ENCODE data around the gene CDO1. TPM values are rescaled to one million over a fixed set of nuclear protein-coding genes. Genes with fewer than 3 reads are reported as not detected.

Gene CDO1
- total and polyA plus RNA-seq, 9 of the 15 experiments (the other 6 are each of a cell fraction or from before 2014, with no cell fraction given): 0.16 to 0.22 TPM; not detected in 7

- TF ChIP-seq, protein P1, sequence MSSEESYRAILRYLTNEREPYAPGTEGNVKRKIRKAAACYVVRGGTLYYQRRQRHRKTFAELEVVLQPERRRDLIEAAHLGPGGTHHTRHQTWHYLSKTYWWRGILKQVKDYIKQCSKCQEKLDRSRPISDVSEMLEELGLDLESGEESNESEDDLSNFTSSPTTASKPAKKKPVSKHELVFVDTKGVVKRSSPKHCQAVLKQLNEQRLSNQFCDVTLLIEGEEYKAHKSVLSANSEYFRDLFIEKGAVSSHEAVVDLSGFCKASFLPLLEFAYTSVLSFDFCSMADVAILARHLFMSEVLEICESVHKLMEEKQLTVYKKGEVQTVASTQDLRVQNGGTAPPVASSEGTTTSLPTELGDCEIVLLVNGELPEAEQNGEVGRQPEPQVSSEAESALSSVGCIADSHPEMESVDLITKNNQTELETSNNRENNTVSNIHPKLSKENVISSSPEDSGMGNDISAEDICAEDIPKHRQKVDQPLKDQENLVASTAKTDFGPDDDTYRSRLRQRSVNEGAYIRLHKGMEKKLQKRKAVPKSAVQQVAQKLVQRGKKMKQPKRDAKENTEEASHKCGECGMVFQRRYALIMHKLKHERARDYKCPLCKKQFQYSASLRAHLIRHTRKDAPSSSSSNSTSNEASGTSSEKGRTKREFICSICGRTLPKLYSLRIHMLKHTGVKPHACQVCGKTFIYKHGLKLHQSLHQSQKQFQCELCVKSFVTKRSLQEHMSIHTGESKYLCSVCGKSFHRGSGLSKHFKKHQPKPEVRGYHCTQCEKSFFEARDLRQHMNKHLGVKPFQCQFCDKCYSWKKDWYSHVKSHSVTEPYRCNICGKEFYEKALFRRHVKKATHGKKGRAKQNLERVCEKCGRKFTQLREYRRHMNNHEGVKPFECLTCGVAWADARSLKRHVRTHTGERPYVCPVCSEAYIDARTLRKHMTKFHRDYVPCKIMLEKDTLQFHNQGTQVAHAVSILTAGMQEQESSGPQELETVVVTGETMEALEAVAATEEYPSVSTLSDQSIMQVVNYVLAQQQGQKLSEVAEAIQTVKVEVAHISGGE (CRISPR knock-in tag; IDR thresholded peaks at IDR 0.05): peak in 2 of 3 experiments; percentile 72 to 89; a peak in 4 of 6 replicates
- TF ChIP-seq ZBTB1 (CRISPR knock-in tag; IDR thresholded peaks at IDR 0.05; ENCODE audit: borderline replicate concordance, low read depth) (no peak; the same call in 1 of the 2 replicates), RBBP5 (IDR thresholded peaks at IDR 0.05; ENCODE audit: borderline replicate concordance, insufficient read depth, low read length, poor library complexity, severe bottlenecking) (no peak), RBFOX2 (IDR thresholded peaks at IDR 0.05; ENCODE audit: low read depth, low read length) (peak; percentile 80), SMARCA5 (IDR thresholded peaks at IDR 0.05) (no peak), PHTF2 (CRISPR knock-in tag; IDR thresholded peaks at IDR 0.05) (no peak), ZSCAN32 (CRISPR knock-in tag; IDR thresholded peaks at IDR 0.05) (no peak), NKRF (IDR thresholded peaks at IDR 0.05; ENCODE audit: borderline replicate concordance) (peak; percentile 81), TCF15 (CRISPR knock-in tag; IDR thresholded peaks at IDR 0.05) (no peak), CREB3L1 (IDR thresholded peaks at IDR 0.05; ENCODE audit: borderline replicate concordance, low read depth) (peak; percentile 59; the same call in 1 of the 2 replicates), MEF2A (IDR thresholded peaks at IDR 0.05; ENCODE audit: control insufficient read depth, low read depth, low read length) (no peak), PCBP1 (IDR thresholded peaks at IDR 0.05; ENCODE audit: low read depth, low read length, poor library complexity, severe bottlenecking) (no peak)
- TF ChIP-seq, protein P2, sequence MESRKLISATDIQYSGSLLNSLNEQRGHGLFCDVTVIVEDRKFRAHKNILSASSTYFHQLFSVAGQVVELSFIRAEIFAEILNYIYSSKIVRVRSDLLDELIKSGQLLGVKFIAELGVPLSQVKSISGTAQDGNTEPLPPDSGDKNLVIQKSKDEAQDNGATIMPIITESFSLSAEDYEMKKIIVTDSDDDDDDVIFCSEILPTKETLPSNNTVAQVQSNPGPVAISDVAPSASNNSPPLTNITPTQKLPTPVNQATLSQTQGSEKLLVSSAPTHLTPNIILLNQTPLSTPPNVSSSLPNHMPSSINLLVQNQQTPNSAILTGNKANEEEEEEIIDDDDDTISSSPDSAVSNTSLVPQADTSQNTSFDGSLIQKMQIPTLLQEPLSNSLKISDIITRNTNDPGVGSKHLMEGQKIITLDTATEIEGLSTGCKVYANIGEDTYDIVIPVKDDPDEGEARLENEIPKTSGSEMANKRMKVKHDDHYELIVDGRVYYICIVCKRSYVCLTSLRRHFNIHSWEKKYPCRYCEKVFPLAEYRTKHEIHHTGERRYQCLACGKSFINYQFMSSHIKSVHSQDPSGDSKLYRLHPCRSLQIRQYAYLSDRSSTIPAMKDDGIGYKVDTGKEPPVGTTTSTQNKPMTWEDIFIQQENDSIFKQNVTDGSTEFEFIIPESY (CRISPR knock-in tag; IDR thresholded peaks at IDR 0.05): peak; percentile 51; the same call in 1 of the 2 replicates
Measured at GRCh38 chr5:115841382-115842088, 25.1 kb upstream of the CDO1 start, which contains the start of the genes AP3S1 and ATG12 (continued).
